GM18511 (cell line): ENCODE data around the gene DDIT3.

Experiments
- ATAC-seq: cut with Tn5 transposase; IDR thresholded peaks from one replicate; pipeline ENCODE4 v1.9.1; 2021; ENCODE audit warnings: mild to moderate bottlenecking, moderate library complexity; ENCODE audit not compliant: unreplicated experiment

DDIT3 gene

GRCh38 chr12:57470970-57471656 is 49.2 kb downstream of the DDIT3 start:
- ATAC-seq = no peak

GRCh38 chr12:57470286-57470969 is 49.9 kb downstream of the DDIT3 start:
- ATAC-seq = no peak

GRCh38 chr12:57469296-57470164 is 50.8 kb downstream of the DDIT3 start:
- no peak for ATAC-seq

- no peak for ATAC-seq
These were observed 52.4 kb downstream of the DDIT3 start for GRCh38 chr12:57467915-57468314.

GRCh38 chr12:57467212-57467874 is 53.0 kb downstream of the DDIT3 start:
- ATAC-seq = no peak
